DOHH2 (cell line): ENCODE measurements around the gene HS2ST1.

Source experiments
- H3F3A ChIP-seq: fragments of 200-600 bp; sonication (generic), shearing (Covaris generic); 2 replicates; pipeline ENCODE4 v1.6.0; 2016; ENCODE audit warnings: antibody characterized with exemption, mild to moderate bottlenecking; ENCODE audit not compliant: control insufficient read depth, insufficient read depth
- H3K27ac ChIP-seq: fragments of 200-600 bp; sonication (generic); 2 replicates; pipeline ENCODE4 v1.5.1; 2014; ENCODE audit warnings: low read depth, mild to moderate bottlenecking, low read length, moderate library complexity
- H3K27me3 ChIP-seq: fragments of 200-600 bp; sonication (generic); 2 replicates; pipeline ENCODE4 v1.6.1; 2014; ENCODE audit warnings: mild to moderate bottlenecking, low read length, mixed read lengths; ENCODE audit not compliant: control insufficient read depth
- H3K36me3 ChIP-seq: fragments of 200-600 bp; sonication (generic); 2 replicates; pipeline ENCODE4 v1.6.1; 2014; ENCODE audit warnings: mild to moderate bottlenecking, low read length, moderate library complexity, mixed read lengths; ENCODE audit not compliant: control insufficient read depth
- H3K4me1 ChIP-seq: fragments of 200-600 bp; sonication (generic); 2 replicates; pipeline ENCODE4 v1.6.1; 2014; ENCODE audit warnings: mild to moderate bottlenecking, low read length, mixed read lengths; ENCODE audit not compliant: control insufficient read depth
- H3K4me2 ChIP-seq: fragments of 200-600 bp; sonication (generic); 2 replicates; pipeline ENCODE4 v1.6.0; 2014; ENCODE audit warnings: mild to moderate bottlenecking, low read length, moderate library complexity
- H3K4me3 ChIP-seq: fragments of 200-600 bp; sonication (generic); 2 replicates; pipeline ENCODE4 v1.5.1; 2014; ENCODE audit warnings: mild to moderate bottlenecking, low read length, mixed read lengths
- H3K79me2 ChIP-seq: fragments of 200-600 bp; sonication (generic); 2 replicates; pipeline ENCODE4 v1.6.1; 2014; ENCODE audit warnings: mild to moderate bottlenecking, low read length, mixed read lengths; ENCODE audit not compliant: control insufficient read depth
- H3K9me2 ChIP-seq: fragments of 200-600 bp; sonication (generic); replicated peaks from 2 replicates; pipeline ENCODE4 v1.6.1; 2014; ENCODE audit warnings: mild to moderate bottlenecking, low read length, mixed read lengths; ENCODE audit not compliant: control insufficient read depth
- H3K9me3 ChIP-seq: fragments of 200-600 bp; sonication (generic); 2 replicates; pipeline ENCODE4 v1.6.1; 2014; ENCODE audit warnings: antibody characterized with exemption, low read length, mixed read lengths; ENCODE audit not compliant: control insufficient read depth, insufficient read depth
- H4K20me1 ChIP-seq: fragments of 200-600 bp; sonication (generic); 2 replicates; pipeline ENCODE4 v1.6.0; 2014; ENCODE audit warnings: low read depth, mild to moderate bottlenecking, antibody characterized with exemption, low read length, moderate library complexity; ENCODE audit not compliant: control insufficient read depth, insufficient read depth
- CTCF ChIP-seq: fragments of 200-600 bp; sonication (generic); IDR thresholded peaks from one replicate; pipeline ENCODE4 v1.5.1; 2014; ENCODE audit warnings: antibody characterized with exemption, mild to moderate bottlenecking, low read depth, low read length; ENCODE audit not compliant: poor library complexity, severe bottlenecking
- EZH2phosphoT487 ChIP-seq: fragments of 200-600 bp; sonication (generic); IDR thresholded peaks from 2 replicates; pipeline ENCODE4 v1.6.1; 2017; ENCODE audit warnings: borderline replicate concordance, mild to moderate bottlenecking, antibody characterized with exemption, low read length, moderate library complexity, mixed read lengths

The HS2ST1 gene

DNA sequence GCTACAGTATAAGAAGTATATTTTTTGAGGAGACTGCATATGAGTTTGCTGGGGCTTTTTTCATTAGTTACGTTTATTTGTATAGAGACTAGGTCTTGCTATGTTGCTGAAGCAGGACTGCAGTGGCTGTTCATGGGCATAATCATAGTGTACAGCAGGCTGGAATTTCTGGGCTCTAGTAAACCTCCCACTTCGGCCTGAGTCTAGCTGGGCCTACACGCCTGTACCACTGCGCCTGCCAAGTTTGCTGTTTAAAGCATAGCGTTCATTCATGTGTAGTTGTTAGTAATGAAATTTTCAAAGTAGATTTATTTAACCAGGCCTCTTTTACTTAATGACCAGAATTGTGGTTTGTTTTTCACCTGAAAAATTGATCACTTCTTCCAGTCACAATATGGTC is 33.8 kb downstream of the HS2ST1 start:
- Histone ChIP-seq H3K36me3 (peaks cover 12% of the 10 kb centered on the region; the same call in 1 of the 2 replicates), H3K79me2 (peaks cover 100% of the 10 kb centered on the region), H3K9me3 (no peaks in the 10 kb centered on the region), H3K4me3 (no peak overlapping the region), H3K4me2 (no peak overlapping the region), H4K20me1 (peaks cover 15% of the 10 kb centered on the region; the same call in 1 of the 2 replicates), H3K4me1 (peaks cover 36% of the 10 kb centered on the region), H3K9me2 (no peaks in the 10 kb centered on the region), H3K27me3 (no peaks in the 10 kb centered on the region), H3F3A (no peaks in the 10 kb centered on the region), H3K27ac (no peak overlapping the region)
- no peak for TF ChIP-seq CTCF
- no peak for TF ChIP-seq EZH2phosphoT487

DNA sequence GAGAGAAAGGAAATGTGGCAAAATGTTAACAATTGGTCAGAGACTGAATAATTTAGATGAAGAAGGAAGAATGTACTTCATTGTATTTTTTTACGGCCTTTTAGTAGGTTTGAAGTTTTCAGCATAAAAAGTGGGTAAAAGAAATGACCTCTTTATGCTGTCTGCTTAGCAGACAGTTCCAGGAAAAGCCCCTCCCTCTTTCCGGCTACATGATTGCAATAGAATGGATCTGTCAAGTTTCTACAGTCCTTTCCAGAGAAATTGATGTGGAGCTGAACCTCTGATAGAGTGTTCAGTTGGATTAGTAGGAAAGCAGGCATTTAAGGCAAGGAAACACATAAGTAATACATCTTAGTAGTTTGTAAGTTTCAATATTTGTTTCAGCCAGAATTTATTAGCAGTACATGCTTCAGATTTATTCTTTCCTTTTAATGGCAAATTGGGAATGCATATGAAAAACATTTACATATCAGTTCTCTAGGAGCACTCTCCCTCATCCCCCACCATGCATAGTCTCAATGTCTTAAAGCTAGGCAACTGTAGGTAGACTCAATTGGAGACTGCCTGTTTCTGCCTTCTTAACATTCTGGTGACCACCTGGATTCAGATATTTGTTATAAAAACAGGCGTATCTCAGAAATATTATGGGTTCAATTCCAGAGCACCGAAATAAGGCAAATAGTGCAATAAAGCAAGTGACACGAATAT is 36.4 kb downstream of the HS2ST1 start:
- peaks cover 5% of the 10 kb centered on the region; the same call in 1 of the 2 replicates for H4K20me1 ChIP-seq
- no peak overlapping the region for H3K4me2 ChIP-seq
- no peak overlapping the region for H3K27ac ChIP-seq
- peaks cover 99% of the 10 kb centered on the region for H3K79me2 ChIP-seq
- peaks cover 16% of the 10 kb centered on the region; the same call in 1 of the 2 replicates for H3K36me3 ChIP-seq
- no peak for TF ChIP-seq CTCF
- no peak for TF ChIP-seq EZH2phosphoT487
- peaks cover 57% of the 10 kb centered on the region for H3K4me1 ChIP-seq
- no peaks in the 10 kb centered on the region for H3K27me3 ChIP-seq
- no peaks in the 10 kb centered on the region for H3F3A ChIP-seq
- no peaks in the 10 kb centered on the region for H3K9me3 ChIP-seq
- H3K4me3 ChIP-seq = no peak overlapping the region
- no peaks in the 10 kb centered on the region for H3K9me2 ChIP-seq

DNA sequence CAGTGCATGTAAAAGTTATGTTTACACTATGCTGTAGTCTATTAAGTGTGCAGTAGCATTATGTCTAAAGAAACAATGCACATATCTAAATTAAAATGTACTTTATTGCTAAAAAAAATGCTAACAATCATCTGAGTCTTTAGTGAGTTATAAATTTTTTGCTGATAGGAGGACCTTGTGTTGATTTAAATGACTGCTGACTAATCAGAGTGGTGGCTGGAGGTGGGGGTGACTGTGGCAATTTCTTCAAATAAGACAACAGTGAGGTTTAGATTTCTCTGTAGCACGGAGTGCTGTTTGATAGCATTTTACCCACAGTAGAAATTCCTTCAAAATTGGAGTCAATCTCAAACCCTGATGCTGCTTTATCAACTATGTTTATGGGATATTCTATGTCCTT is 37.0 kb downstream of the HS2ST1 start:
- Histone ChIP-seq H3K9me2 (no peaks in the 10 kb centered on the region), H3K36me3 (peaks cover 17% of the 10 kb centered on the region; the same call in 1 of the 2 replicates), H3F3A (no peaks in the 10 kb centered on the region), H3K9me3 (no peaks in the 10 kb centered on the region), H3K4me3 (no peak overlapping the region), H3K4me2 (0 out of 2 replicates have a peak overlapping the region, but pooled peaks have one; percentile 6), H3K4me1 (peaks cover 57% of the 10 kb centered on the region), H3K79me2 (peaks cover 99% of the 10 kb centered on the region), H3K27ac (no peak overlapping the region), H4K20me1 (peaks cover 3% of the 10 kb centered on the region; the same call in 1 of the 2 replicates), H3K27me3 (no peaks in the 10 kb centered on the region)
- TF ChIP-seq EZH2phosphoT487 = no peak
- no peak for TF ChIP-seq CTCF
